Mammary epithelial cell (primary cell): ENCODE results near the gene M1AP.

Experiments used
- CTCF ChIP-seq, 2 donors: IDR thresholded peaks in 1 of 2; conservative IDR thresholded peaks in 1 of 2; 2 replicates each; pipeline ENCODE4 v1.5.1; 2011 to 2012; ENCODE audit warnings: inconsistent platforms in 2 of 2, low read length in 2 of 2, mild to moderate bottlenecking in 2 of 2, control low read depth in 1 of 2, low read depth in 1 of 2; ENCODE audit not compliant: insufficient read depth in 1 of 2; ENCODE audit errors: extremely low read depth in 1 of 2
- EZH2 ChIP-seq: IDR thresholded peaks from 2 replicates; pipeline ENCODE4 v1.6.1; 2012; ENCODE audit warnings: low read length, inconsistent platforms, borderline replicate concordance

- TF ChIP-seq CTCF (conservative IDR thresholded peaks at IDR 0.05 in 1 of 2, IDR thresholded peaks at IDR 0.05 in 1 of 2; ENCODE audit: extremely low read depth in 1 of 2, insufficient read depth in 1 of 2, low read depth in 1 of 2, low read length in 2 of 2) (no peak), EZH2 (no peak)
Observed at GRCh38 chr2:74559912-74560311, 88.2 kb downstream of the M1AP start.
